Mucosa of rectum (tissue), 2 donors: ENCODE measurements around the gene SORCS2.

Source experiments
- H3K27ac ChIP-seq, 2 donors: one replicate each; pipeline ENCODE4 v1.7.0; 2013; ENCODE audit warnings: inconsistent platforms in 2 of 2, low read depth in 2 of 2, low read length in 2 of 2
- H3K27me3 ChIP-seq, 2 donors: one replicate each; pipeline ENCODE4 v1.7.0; 2013; ENCODE audit warnings: low read length in 2 of 2; ENCODE audit not compliant: control insufficient read depth in 2 of 2, insufficient read depth in 2 of 2
- H3K36me3 ChIP-seq, 2 donors: one replicate each; pipeline ENCODE4 v1.7.0; 2013; ENCODE audit warnings: low read length in 2 of 2; ENCODE audit not compliant: control insufficient read depth in 2 of 2, insufficient read depth in 2 of 2
- H3K4me1 ChIP-seq, 2 donors: one replicate each; pipeline ENCODE4 v1.7.0; 2013; ENCODE audit warnings: low read length in 2 of 2, mild to moderate bottlenecking in 1 of 2; ENCODE audit not compliant: control insufficient read depth in 2 of 2, insufficient read depth in 2 of 2
- H3K4me3 ChIP-seq, 2 donors: one replicate each; pipeline ENCODE4 v1.7.0; 2013; ENCODE audit warnings: low read length in 2 of 2
- H3K9ac ChIP-seq, 2 donors: one replicate each; pipeline ENCODE4 v1.7.0; 2013; ENCODE audit warnings: low read length in 2 of 2, low read depth in 1 of 2, mild to moderate bottlenecking in 1 of 2
- H3K9me3 ChIP-seq, 2 donors: one replicate each; pipeline ENCODE4 v1.7.0; 2013; ENCODE audit warnings: low read length in 2 of 2; ENCODE audit not compliant: control insufficient read depth in 2 of 2
- donor health status: healthy.
- donor health status: Normal muscosa, but diverticular disease.

SORCS2 gene

GRCh38 chr4:7704091-7704490, 511.8 kb downstream of the SORCS2 start:
- Histone ChIP-seq H3K27ac (no peak overlapping the region), H3K4me1 (no peaks in the 10 kb centered on the region), H3K9ac (no peak overlapping the region), H3K4me3 (no peak overlapping the region), H3K27me3 (no peaks in the 10 kb centered on the region), H3K9me3 (no peaks in the 10 kb centered on the region), H3K36me3 (no peaks in the 10 kb centered on the region)

DNA sequence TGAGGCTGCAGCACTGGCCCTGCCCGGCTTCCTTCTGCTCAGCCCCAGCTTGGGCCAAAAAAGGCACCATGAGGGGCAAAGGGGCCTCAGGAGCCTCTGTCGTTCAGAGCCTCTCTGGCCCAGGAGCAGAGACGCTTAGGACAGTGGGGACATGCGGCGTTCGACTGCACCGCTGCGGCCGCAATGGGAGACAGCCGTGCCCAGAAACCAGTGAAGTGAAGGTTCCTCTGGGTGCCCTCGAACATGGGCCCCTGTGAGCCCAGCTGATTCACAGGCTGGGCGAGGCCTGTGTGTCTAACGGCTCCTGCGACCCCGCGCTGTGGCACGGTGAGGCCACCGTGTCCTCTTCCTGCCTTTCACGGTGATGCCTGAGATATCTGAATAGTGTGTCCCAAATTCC, 512.3 kb downstream of the SORCS2 start:
- no peak overlapping the region for H3K27ac ChIP-seq
- no peaks in the 10 kb centered on the region for H3K9me3 ChIP-seq
- no peaks in the 10 kb centered on the region for H3K36me3 ChIP-seq
- no peaks in the 10 kb centered on the region for H3K4me1 ChIP-seq
- no peaks in the 10 kb centered on the region for H3K27me3 ChIP-seq
- H3K4me3 ChIP-seq: no peak overlapping the region
- H3K9ac ChIP-seq: no peak overlapping the region

- no peak overlapping the region for H3K27ac ChIP-seq
- H3K4me1 ChIP-seq: no peaks in the 10 kb centered on the region
- H3K36me3 ChIP-seq: no peaks in the 10 kb centered on the region
- H3K9ac ChIP-seq: no peak overlapping the region
- H3K27me3 ChIP-seq: no peaks in the 10 kb centered on the region
- no peak overlapping the region for H3K4me3 ChIP-seq
- no peaks in the 10 kb centered on the region for H3K9me3 ChIP-seq
These were observed 512.7 kb downstream of the SORCS2 start for GRCh38 chr4:7705062-7705461.

- Histone ChIP-seq H3K4me1 (no peaks in the 10 kb centered on the region), H3K27ac (no peak overlapping the region), H3K36me3 (no peaks in the 10 kb centered on the region), H3K4me3 (no peak overlapping the region), H3K9ac (no peak overlapping the region), H3K27me3 (no peaks in the 10 kb centered on the region), H3K9me3 (no peaks in the 10 kb centered on the region)
These were observed 513.3 kb downstream of the SORCS2 start for GRCh38 chr4:7705593-7705992.

DNA sequence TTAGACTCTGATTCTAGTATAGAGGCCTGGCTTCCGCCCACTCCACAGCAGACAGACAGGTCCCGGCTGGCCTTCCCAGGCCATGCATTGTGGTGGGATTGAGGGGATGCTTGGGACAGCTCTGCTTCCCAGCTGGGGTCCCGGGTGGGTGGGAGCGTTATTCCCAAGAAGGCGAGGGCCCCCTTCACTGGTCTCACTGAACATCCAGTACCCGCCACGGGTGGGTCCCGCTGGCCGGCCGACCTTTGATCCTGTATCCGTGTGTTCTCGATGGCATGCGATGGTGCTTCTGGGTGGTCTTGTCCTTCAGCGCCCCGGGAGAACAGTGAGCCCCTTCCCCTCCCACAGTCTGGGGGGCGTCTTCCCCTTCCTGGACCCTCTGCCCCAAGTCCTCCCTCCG, 515.9 kb downstream of the SORCS2 start:
- H3K4me1 ChIP-seq: no peaks in the 10 kb centered on the region
- H3K9ac ChIP-seq: no peak overlapping the region
- no peaks in the 10 kb centered on the region for H3K36me3 ChIP-seq
- H3K4me3 ChIP-seq: no peak overlapping the region
- no peak overlapping the region for H3K27ac ChIP-seq
- no peaks in the 10 kb centered on the region for H3K9me3 ChIP-seq
- H3K27me3 ChIP-seq: no peaks in the 10 kb centered on the region

GRCh38 chr4:7708981-7709380, 516.6 kb downstream of the SORCS2 start:
- no peaks in the 10 kb centered on the region for H3K36me3 ChIP-seq
- no peaks in the 10 kb centered on the region for H3K27me3 ChIP-seq
- no peak overlapping the region for H3K9ac ChIP-seq
- H3K9me3 ChIP-seq: no peaks in the 10 kb centered on the region
- no peak overlapping the region for H3K27ac ChIP-seq
- no peaks in the 10 kb centered on the region for H3K4me1 ChIP-seq
- H3K4me3 ChIP-seq: no peak overlapping the region

DNA sequence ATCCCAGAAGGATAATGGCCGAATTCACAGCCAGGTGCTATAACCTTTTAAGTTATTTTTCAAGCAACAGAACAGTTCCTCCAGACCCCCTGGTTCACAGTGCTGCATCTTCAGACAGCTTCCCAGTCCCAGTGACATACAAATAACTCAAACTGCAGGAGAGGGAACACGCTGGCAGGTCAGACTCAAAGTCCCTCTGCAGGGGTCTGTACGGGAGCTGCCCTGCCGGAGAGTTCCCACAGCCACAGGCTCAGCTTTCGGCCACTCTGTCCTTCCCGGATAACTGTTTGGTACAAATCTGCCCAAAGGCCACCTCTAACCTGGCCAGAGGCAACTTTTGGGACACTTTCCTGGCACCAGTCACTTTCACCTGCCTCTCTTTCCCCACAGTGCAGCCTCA, 517.1 kb downstream of the SORCS2 start:
- Histone ChIP-seq H3K27ac (no peak overlapping the region), H3K27me3 (no peaks in the 10 kb centered on the region), H3K36me3 (no peaks in the 10 kb centered on the region), H3K4me3 (no peak overlapping the region), H3K9ac (no peak overlapping the region), H3K4me1 (no peaks in the 10 kb centered on the region), H3K9me3 (no peaks in the 10 kb centered on the region)

GRCh38 chr4:7710126-7710525, 517.8 kb downstream of the SORCS2 start:
- no peaks in the 10 kb centered on the region for H3K9me3 ChIP-seq
- H3K4me3 ChIP-seq: no peak overlapping the region
- no peaks in the 10 kb centered on the region for H3K27me3 ChIP-seq
- H3K27ac ChIP-seq: no peak overlapping the region
- H3K36me3 ChIP-seq: no peaks in the 10 kb centered on the region
- no peaks in the 10 kb centered on the region for H3K4me1 ChIP-seq
- no peak overlapping the region for H3K9ac ChIP-seq

GRCh38 chr4:7710576-7711306, 518.4 kb downstream of the SORCS2 start:
- Histone ChIP-seq H3K9me3 (no peaks in the 10 kb centered on the region), H3K36me3 (no peaks in the 10 kb centered on the region), H3K27ac (no peak overlapping the region), H3K4me1 (no peaks in the 10 kb centered on the region), H3K27me3 (no peaks in the 10 kb centered on the region), H3K9ac (no peak overlapping the region), H3K4me3 (no peak overlapping the region)

DNA sequence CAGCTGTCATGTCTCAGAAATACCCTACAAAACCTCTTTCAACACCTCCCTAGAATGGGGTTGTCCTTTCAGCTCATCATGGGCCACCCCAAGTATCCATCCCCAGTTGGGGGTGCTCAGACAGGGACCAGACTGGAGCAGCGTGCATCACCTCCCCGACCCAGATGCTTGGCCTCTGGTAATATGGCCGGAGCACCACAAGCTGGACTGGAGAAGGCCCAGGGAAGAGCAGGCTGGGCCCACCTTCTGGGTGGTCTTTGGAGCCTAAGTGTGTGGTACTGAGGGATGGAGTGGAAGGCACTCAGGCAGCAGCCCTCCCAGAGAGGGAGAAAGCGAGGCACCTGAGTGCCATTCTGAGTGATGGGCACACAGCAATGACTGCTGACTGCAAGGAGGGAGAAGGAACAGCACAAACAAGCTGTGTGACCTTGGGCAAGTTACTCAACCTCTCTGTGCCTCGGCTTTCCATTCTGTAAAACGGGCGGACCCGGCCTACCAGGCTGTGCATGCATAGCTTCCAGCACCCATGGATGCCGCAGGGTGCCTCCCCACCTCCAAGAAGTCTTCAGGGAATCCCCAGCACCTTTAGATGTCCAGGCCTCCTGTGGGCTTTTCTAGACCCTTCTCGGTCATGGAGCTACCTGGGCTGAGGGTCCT, 519.1 kb downstream of the SORCS2 start:
- H3K27ac ChIP-seq: no peak overlapping the region
- H3K9ac ChIP-seq: no peak overlapping the region

More for the DNA sequence above, 519.1 kb downstream of the SORCS2 start:
- Histone ChIP-seq H3K4me3 (no peak overlapping the region), H3K27me3 (no peaks in the 10 kb centered on the region), H3K9me3 (no peaks in the 10 kb centered on the region), H3K4me1 (no peaks in the 10 kb centered on the region), H3K36me3 (no peaks in the 10 kb centered on the region)
